Myocyte (in vitro differentiated cells): ENCODE measurements around the gene TCEAL1. TPM values are rescaled to one million over a fixed set of nuclear protein-coding genes. Genes with fewer than 3 reads are reported as not detected.
"Not testable (repeated sequence)": the region's sequence is repeated elsewhere in the genome, so short reads cannot be mapped to it uniquely, and the experiment has no call there.

Source experiments
- DNase-seq: peaks from one replicate; pipeline ENCODE4 v3.0.0-alpha.2; 2012; ENCODE audit warnings: low read depth
- polyA plus RNA-seq: library from polyadenylated mRNA; unstranded; fragments of >200 nt; gene quantifications from one replicate; pipeline ENCODE4 v1.2.1, GENCODE V29; 2012; ENCODE audit warnings: missing spikeins
- total RNA-seq: library from RNA; depleted of rRNA; stranded (reverse); fragments of >200 nt; gene quantifications from 2 replicates; pipeline ENCODE4 v1.2.3, GENCODE V29; 2014

Gene TCEAL1
- total RNA-seq: 149 and 162 TPM in 2 replicates
- 27.3 TPM for polyA plus RNA-seq

GRCh38 chrX:103628386-103629317 is at the start of gene TCEAL1:
TCEAL1 (plus strand) TSS chrX:103628975; CDS start chrX:103629917, 942 bp downstream.
- peak; percentile 88 for DNase-seq

- peak; percentile 26 for DNase-seq
These were observed 44.2 kb upstream of the TCEAL1 start for GRCh38 chrX:103584596-103584995.

- peak; percentile 46 for DNase-seq
These were observed 43.1 kb upstream of the TCEAL1 start, which contains the start of gene TCEAL4 for GRCh38 chrX:103585411-103586313. TCEAL4 (plus strand) TSS chrX:103585515; CDS start chrX:103586676, 1,161 bp downstream.

DNA sequence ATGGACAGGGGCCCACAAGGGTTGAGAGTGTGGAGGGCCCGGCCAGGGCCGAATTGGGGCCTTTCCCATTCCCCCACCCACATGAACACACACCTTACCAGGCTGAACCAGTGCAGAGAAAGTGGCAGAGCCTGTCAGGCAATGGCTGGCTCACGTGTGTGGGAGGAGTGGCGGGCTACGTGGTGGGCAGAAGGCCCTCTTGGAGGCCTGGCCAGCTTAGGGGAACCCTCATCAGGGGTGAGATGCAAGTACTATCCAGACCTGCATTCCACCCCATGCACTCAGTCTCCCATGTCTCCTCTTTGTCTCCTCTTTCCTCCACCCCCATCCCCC is 42.5 kb upstream of the TCEAL1 start:
- DNase-seq: no peak

GRCh38 chrX:103586659-103587058 is 42.1 kb upstream of the TCEAL1 start:
- no peak for DNase-seq

GRCh38 chrX:103592295-103592694 is 36.5 kb upstream of the TCEAL1 start:
- not testable (repeated sequence) for DNase-seq

DNA sequence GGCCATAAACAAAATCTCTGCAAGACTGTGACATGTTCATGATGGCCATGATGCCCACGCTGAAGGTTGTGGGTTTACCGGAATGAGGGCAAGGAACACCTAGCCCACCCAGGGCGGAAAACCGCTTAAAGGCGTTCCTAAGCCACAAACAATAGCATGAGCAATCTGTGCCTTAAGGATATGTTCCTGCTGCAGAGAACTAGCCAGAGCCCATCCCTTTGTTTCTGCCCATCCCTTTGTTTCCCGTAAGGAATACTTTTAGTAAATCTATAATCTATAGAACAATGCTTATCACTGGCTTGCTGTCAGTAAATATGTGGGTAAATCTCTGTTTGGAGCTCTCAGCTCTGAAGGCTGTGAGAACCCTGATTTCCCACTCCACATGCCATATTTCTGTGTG is 33.6 kb upstream of the TCEAL1 start:
- not testable (repeated sequence) for DNase-seq

GRCh38 chrX:103607364-103608305 is 21.1 kb upstream of the TCEAL1 start, which contains the start of gene TCEAL3:
TCEAL3 (plus strand) TSS chrX:103607963; CDS start chrX:103609065, 1,102 bp downstream.
- DNase-seq: peak; percentile 45

- DNase-seq: no peak
These were observed 20.3 kb upstream of the TCEAL1 start for GRCh38 chrX:103608306-103608963.

DNA sequence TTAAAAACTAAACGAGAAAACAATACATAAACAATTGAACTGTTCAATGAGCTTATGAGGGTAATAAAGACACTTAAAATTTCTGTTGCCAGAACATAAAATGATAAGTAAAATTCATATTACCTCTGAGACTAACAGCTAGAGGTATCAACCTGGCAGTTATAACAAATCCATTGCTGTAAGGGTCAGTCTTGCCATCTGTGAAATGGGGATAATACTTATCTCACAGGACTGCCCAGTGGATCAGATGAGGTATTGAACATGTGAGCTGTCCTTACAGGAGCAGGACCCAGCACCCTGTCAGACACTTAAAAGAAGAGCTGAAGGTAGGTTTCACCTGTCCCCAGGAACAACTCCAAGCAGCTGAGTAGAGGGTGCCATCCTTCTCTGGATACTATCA is 18.5 kb upstream of the TCEAL1 start:
- DNase-seq: no peak

DNA sequence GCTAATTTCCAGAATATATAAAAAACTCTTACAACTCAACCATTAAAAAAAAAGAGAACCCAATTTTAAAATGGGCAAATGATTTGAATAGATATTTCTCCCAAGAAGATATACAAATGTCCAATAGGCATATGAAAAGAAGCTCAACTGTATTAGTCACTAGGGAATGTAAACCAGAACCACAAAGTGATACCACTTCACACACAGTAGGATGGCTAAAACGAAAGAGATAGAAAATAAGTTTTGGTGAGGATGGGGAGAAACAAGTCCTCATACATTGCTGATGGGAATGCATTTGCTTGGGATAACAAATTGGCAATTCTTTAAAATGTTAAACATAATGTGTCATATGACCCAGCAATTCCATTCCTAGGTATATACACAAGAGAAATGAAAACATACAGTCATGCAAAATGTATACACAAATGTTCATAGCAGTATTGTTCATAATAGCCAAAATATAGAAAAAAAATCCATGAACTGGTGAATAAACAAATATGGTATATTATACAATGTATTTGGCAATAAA is 15.3 kb upstream of the TCEAL1 start:
- DNase-seq: no peak

- DNase-seq: no peak
These were observed 13.8 kb upstream of the TCEAL1 start for GRCh38 chrX:103614999-103615398.

- DNase-seq: no peak
These were observed 12.9 kb upstream of the TCEAL1 start for GRCh38 chrX:103615781-103616371.

GRCh38 chrX:103616676-103617186 is 12.0 kb upstream of the TCEAL1 start:
- no peak for DNase-seq

GRCh38 chrX:103624111-103624510 is 4.7 kb upstream of the TCEAL1 start:
- DNase-seq: no peak

GRCh38 chrX:103626855-103627254 is 1.9 kb upstream of the TCEAL1 start:
- DNase-seq: no peak

- DNase-seq: peak; percentile 75
These were observed 769 bp downstream of the TCEAL1 start for GRCh38 chrX:103629318-103630170.

GRCh38 chrX:103630171-103630511 is 1.4 kb downstream of the TCEAL1 start:
- DNase-seq: no peak
